HG03103 (cell line): ENCODE results near the gene ATP9B.

Experiments used
- ATAC-seq: cut with Tn5 transposase; IDR thresholded peaks from one replicate; pipeline ENCODE4 v1.9.1; 2021; ENCODE audit warnings: low read depth; ENCODE audit not compliant: unreplicated experiment

Gene ATP9B

DNA sequence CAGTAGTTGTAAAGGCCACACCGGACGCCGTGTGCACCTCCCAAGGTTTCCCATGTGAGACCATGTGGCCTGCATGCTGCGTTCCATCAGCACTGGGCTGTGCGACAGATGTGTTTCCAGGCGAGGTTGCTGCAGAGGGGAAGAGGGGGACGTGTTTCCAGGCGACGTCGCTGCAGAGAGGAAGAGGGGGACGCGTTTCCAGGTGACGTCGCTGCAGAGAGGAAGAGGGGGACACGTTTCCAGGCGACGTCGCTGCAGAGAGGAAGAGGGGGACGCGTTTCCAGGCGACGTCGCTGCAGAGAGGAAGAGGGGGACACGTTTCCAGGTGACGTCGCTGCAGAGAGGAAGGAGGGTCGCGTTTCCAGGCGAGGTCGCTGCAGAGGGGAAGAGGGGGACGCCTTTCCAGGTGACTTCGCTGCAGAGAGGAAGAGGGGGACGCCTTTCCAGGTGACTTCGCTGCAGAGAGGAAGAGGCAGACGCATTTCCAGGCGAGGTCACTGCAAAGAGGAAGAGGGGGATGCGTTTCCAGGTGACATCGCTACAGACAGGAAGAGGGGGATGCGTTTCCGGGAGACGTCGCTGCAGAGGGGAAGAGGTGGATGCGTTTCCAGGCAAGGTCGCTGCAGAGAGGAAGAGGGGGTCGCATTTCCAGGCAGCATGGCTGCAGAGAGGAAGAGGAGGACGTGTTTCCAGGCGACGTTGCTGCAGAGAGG is 351.0 kb downstream of the ATP9B start:
- no peak for ATAC-seq

DNA sequence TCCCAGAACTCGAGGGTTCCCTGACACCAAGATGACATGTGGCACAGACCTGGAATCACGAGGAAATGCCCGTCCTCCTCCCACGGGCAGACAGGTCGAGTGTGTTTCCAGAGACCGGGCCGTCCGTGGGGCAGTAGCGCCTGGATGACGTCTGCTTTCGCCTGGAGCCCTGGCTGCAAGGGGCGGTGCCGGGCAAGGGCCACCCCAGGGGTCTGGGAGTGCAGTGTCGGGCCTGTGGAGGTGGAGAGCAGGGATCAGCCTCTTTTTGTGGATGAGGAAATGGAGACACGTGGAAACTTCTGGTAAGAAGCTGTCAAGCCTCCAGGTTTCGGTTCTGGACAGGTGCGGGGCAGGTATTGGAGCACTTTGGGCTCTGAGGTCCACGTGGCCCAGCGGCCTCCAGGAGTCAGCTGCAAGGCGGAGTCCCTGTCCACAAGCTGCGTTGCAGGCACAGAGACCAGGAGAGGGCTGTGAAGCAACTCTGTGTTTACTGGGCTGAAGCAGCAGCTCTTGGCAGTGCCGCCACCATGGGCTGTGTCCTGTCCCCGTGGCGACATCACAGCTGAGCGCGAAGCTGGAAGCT is 352.2 kb downstream of the ATP9B start:
- no peak for ATAC-seq

DNA sequence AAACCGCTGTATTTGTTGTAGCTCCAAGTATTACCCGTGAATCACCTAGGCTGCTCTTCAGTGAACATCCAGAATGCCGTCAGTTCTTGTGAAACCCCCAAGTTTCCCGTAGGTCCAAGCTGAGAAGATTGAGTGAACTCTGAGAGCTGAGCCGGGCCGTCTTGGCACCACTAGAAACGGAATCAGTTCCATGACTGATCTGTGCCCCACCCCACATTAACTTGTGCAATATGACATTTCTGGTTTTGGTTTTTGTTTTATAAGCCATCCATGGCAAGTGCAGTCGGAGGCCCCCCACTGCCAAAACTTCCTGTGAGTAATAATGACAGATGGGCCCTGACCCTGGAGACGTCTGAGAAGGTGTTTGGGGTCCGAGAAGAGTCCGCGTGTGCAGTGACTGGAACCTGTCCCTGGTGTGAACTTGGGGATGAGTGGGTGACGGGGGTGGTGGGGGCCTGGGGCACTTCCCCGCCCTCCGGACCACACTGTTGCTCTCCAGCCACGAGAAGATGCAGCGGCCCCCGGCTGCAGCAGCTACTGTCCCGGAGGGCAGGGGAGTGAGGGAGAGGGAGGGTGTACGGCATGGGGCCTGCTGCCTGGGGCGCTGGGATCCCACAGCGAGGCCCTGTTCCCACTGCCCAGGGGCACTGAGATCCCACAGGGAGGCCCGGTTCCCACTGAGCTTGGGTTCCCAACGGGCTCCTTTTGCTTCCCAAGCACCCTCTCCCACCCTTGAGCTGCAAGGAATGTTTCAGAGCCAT is 353.0 kb downstream of the ATP9B start:
- peak; percentile 87 for ATAC-seq

DNA sequence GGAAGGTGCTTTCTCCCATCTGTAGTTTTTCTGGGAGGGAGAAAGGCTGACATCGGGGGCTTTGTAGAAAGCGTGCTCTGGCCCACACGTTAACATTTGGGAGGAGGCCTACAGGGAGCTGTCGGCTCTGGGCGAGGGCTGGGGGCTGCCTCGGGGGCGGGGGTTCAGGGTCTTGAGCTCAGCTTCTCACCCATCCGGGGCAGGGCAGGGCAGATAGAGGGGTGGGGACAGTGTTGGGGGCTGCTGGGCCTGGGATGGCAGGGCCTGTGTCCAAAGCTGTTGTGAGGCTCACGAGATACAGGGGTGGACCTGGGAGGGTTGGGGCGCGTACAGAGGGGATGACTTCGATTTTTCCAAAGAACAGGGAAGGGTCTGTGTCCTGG is 353.6 kb downstream of the ATP9B start:
- ATAC-seq, result no peak

DNA sequence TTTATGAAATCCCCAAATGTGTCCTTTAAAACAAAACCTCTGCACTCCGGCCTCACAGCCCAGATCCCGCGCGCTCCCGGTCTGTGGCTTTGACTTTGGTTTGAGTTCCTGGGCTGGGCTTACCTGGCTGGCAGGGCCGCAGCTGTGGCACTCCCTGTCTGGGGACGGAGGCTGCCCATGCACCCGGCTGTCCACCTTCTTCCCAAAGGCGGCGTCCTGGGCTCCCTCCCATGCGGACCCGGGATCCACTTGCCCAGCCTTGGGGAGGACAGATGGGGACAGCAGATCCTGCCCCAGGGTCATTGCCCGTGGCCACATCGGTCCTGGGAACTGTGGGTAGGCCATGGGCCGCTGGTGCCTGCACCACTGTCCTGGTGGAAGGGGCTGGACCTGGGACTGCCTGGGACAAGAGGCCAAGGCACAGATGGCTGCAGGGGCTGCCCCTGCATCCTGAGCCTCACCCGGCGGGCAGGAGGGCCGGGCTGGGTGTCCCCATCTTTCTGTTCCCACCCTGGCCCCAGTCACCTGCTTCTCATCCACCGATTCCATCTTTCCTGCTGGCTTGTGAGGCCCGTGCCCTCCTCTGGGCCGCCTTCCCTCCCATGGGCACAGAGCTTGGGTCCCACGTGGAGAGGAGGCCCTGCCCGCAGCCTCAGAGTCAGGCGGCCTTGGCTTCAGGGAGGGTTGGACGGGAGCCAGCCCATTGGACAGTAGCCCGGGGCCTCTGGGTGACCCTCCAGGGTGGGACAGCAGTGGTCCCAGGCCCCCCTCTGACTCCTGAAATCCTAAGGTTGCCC is 354.2 kb downstream of the ATP9B start:
- ATAC-seq, result no peak

DNA sequence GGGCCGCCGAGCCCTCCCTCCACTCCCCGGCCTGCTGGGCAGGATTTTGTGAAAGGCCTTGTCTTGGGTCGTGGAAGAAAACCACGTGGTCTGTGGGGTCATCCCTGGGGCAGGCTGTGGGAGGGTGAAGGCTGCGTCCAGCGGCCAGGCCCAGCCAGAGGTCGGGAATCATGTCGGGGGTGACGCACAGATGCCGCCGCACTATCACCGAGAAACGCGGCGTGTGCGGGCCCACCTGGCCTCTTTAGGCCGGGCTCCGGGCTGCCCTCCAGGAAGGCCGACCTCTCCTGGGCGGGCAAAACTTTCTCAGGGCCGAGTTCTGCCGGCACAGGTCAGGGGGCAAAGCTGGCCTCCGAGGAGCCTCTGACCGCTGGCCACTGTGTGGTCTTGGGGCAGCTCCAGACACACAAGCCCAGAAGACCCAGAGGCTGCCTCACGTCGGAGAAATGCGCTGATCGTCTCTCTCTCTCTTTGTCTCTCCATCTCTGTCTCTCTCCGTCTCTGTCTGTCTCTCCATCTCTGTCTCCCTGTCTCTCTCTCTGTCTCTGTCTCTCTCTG is 354.9 kb downstream of the ATP9B start:
- ATAC-seq, result no peak

DNA sequence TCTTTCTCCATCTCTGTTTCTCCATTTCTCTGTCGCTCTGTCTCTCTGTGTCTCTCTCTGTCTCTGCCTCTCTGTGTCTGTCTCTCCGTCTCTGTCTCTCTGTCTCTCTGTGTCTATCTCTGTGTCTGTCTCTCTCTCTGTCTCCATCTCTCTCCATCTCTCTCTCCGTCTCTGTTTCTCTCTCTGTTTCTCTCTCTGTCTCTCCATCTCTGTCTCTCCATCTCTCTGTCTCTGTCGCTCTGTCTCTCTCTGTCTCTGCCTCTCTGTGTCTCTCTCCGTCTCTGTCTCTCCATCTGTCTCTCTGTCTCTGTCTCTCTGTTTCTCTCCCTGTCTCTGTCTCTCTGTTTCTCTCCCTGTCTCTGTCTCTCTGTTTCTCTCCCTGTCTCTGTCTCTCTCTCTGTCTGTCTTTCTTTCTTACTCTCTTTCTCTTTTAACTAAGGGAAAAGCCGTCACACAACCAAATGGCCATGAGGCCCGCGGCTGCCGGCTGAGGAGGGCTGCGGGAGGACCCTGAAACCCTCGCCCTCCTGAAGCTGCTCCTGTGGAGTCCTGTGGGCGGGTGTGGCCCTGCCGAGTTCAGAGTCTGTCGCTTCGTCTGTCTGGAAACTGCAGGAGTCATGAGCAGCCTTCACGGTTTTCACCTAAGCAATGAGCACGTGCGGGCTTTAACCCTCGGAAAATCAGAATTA is 355.8 kb downstream of the ATP9B start:
- no peak for ATAC-seq

DNA sequence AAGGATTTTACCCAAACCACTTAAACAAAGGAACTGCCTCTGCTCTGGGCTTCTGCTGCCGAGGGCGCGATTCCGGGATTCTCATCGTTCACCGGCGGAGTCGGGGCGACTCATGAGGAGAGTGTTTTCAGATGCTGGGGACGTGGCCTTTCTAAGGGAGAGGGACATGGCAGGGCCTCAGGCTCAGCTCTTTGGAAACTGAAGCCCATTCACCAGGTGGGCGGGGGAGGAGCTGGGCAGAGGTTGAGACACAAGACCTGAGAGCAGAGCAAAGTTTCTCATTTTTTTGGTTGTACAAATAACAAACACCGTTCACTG is 356.3 kb downstream of the ATP9B start:
- no peak for ATAC-seq

DNA sequence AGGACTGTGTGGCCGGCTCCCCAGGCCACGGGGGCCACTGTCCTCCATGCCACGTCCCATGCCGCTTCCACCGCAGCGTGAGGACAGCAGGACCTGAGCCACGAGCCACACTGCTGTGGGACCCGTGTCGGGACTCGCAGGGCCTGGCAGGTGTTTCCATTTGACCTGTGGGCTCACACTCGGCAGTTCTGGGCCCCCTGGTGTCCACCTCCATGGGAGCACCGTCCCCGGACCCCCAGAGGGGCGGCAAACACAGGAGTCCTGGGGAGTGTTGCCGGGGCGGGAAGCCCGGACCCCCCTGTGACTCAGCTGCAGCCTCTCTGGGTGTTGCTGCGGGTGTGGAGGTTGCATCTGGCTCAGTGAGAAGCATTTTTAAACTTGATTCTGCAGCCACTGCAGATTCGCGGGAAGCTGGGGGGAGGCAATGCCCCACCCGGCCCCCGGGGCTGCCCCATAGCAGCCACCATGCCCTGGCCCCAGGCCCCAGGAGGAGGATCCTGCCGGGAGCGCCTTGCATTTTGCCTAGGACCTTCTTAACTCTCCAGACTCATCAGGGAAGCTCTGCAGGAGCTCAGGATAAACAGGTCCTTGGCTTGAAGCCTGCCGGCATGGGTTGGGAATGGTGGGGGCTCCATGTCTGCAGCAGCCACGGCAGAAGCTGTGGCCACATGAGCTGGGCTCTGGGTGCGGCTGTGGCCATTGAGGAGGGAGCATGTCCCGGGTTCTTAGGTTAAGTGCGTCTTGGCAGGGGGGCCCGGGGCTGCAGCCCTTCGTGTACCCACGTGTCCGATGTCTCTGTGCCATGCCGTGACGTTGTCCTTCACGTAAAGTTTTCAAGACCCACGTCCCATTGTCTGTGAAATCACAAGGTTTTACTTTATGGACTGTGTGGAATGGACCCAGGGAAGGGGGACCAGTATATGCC is 357.4 kb downstream of the ATP9B start:
- no peak for ATAC-seq

DNA sequence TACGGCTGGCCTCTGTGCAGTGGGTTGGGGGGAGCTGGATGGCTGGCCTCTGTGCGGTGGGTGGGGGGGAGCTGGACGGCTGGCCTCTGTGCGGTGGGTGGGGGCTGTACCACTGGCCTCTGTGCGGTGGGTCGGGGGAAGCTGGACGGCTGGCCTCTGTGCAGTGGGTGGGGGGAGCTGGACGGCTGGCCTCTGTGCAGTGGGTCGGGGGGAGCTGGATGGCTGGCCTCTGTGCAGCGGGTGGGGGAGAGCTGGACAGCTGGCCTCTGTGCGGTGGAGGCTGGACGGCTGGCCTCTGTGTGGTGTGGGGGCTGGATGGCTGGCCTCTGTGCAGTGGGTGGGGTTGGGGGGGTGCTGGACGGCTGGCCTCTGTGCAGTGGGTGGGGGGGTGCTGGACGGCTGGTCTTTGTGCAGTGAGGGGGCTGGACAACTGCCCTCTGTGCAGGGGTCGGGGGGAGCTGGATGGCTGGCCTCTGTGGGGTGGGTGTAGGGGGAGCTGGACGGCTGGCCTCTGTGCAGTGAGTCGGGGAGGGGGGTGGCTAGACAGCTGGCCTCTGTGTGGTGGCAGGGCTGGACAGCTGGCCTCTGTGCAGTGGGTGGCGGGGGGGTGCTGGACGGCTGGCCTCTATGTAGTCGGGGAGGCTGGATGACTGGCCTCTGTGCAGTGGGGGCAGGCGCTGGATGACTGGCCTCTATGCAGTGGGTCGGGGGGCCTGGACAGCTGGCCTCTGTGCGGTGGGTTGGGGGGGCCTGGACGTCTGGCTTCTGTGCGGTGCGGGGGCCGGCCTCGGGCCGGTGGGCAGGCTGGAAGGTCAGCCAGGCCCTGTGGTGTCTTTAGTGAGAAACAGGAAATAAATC is 358.4 kb downstream of the ATP9B start:
- ATAC-seq, result no peak
